Retinal pigment epithelial cell (primary cell): ENCODE data around the gene NRP1.

Experiments used
- DNase-seq: peaks from one replicate; pipeline ENCODE4 v3.0.0-alpha.2; 2010; ENCODE audit warnings: low read depth
- H3K4me3 ChIP-seq: 2 replicates; pipeline ENCODE4 v1.5.1; 2011; ENCODE audit warnings: mild to moderate bottlenecking, low read length, control low read depth, moderate library complexity
- TF ChIP-seq, protein P1 (sequence below): conservative IDR thresholded peaks from 2 replicates; pipeline ENCODE4 v1.5.1; 2011; ENCODE audit warnings: low read depth, low read length, control low read depth, inconsistent platforms

Gene NRP1

DNA sequence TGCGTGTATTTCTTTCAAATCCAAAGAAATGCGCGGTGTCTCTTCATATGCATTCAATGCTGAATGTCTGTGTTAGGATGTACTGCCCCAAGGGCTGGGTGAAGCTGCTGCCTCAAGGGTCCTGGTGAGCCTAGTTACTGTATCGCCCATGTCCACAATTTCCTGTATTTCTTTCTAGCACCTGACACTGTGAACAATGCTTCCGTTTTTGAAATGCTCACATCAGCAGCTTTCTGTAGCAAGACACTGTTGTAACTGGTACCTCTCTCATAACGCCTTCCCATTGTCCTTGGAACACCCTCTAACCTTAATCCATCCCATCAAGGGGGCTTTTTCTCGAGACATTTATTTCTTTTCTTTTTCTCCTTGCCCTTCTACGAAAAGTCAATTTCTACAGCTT is 25.1 kb downstream of the NRP1 start:
- no peak for DNase-seq
- TF ChIP-seq, protein P1, sequence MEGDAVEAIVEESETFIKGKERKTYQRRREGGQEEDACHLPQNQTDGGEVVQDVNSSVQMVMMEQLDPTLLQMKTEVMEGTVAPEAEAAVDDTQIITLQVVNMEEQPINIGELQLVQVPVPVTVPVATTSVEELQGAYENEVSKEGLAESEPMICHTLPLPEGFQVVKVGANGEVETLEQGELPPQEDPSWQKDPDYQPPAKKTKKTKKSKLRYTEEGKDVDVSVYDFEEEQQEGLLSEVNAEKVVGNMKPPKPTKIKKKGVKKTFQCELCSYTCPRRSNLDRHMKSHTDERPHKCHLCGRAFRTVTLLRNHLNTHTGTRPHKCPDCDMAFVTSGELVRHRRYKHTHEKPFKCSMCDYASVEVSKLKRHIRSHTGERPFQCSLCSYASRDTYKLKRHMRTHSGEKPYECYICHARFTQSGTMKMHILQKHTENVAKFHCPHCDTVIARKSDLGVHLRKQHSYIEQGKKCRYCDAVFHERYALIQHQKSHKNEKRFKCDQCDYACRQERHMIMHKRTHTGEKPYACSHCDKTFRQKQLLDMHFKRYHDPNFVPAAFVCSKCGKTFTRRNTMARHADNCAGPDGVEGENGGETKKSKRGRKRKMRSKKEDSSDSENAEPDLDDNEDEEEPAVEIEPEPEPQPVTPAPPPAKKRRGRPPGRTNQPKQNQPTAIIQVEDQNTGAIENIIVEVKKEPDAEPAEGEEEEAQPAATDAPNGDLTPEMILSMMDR: no peak
- H3K4me3 ChIP-seq: no peak overlapping the region

DNA sequence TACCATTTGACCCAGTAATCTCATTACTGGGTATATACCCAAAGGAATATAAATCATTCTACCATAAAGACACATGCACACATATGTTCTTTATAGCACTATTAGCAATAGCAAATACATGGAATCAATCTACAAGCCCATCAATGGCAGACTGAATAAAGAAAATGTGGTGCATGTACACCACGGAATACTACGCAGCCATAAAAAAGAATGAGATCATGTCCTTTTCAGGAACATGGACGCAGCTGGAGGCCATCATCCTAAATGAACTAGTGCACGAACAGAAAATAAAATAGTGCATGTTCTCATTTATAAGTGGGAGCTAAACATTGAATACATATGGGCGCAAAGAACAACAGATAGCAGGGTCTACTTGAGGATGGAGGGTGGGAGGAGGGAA is 26.6 kb downstream of the NRP1 start:
- TF ChIP-seq, protein P1: no peak
- no peak overlapping the region for H3K4me3 ChIP-seq

DNA sequence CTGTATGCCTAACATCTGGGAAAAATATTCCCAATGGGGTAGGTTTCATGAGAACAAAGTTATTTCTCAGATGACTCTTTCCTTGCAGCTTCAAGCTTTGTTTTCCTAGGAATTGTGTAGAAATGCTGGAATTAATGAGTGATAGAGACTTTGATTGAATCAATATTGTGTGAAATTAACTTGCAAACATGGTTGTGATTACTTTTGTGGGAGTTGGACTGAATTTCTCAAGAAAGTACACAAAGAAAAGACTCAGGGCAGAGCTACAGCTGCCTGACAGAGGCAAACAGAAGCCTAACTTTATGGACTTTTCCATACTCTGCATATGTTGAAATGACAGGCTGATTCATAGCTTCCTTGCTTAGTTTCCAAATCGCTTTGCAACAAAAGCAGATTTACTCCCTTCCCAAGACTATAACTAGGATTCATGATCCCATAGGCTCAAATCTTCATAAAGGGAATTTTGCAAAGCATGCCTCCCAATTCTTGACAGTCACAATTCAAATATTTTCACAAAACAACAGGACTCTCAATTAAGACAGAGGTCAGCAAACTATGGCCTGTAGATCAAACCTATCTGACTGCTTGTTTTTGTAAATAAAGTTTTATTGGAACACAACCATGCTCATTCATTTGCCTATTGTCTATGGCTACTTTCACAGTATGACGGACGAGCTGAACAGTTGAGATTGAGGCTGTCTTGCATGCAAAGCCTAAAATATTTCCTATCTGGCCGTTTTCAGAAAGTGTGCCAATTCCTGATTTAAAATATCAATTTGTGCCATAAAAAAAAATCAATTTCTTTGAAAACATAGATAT is 27.6 kb downstream of the NRP1 start:
- no peak overlapping the region for H3K4me3 ChIP-seq
- TF ChIP-seq, protein P1: no peak
- DNase-seq: no peak

More for the DNA sequence above, 26.6 kb downstream of the NRP1 start:
- no peak for DNase-seq

DNA sequence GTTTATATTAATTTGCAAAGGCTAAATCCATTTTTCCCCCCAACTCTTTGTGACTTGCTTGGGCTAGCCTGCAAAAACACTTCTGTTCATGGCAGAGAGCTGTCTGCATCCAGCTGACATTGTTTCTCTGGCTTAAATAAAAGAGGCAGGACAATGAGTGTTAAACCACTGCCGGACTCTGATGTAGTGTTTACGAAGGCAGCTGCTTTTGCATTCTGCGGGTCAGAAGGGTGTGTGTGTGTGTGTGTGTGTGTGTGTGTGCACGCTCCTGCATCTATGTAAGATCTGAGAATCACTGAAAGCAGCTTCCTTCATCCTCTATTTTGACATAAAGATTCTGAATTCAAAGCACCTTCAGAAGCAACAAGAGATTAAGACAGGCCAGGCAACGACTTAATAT is 28.3 kb downstream of the NRP1 start:
- TF ChIP-seq, protein P1: no peak
- no peak for DNase-seq
- H3K4me3 ChIP-seq: no peak overlapping the region

DNA sequence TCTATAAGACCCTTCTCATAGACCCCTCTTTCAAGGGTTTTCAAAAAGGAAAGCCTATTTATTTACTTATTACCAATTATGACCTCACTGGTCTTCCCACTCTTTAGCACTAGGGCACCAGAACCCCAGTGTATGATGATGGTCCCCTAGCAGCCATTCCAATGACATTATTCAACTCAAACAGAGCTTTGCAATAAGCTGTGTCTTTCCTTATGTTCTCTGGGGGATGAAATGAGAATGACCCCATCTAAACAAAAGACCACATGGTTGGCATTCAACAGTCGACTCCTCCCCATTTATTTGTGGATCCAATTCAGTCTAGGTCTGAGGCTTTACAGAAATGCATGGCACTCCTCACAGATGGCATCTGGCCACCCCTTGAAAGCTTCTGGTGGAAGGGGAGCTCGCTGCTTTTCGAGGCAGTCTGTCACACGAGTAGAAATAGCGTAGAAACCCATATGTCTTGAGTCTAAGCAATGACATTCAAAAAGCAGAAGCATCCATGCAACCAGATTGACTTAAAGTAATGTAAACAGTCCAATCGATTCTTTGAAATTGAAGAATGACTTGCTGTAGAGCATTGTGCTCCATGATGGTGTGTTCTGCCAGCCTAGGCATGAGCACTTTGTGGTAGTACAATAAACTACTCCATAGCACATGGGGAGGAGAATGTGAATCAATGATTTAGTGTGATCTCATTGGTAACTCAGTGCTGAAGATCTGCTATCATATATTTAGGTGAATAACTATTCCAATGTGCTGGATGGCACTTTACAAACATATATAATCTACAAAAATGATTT is 29.8 kb downstream of the NRP1 start:
- no peak overlapping the region for H3K4me3 ChIP-seq
- TF ChIP-seq, protein P1: no peak
- DNase-seq: no peak

DNA sequence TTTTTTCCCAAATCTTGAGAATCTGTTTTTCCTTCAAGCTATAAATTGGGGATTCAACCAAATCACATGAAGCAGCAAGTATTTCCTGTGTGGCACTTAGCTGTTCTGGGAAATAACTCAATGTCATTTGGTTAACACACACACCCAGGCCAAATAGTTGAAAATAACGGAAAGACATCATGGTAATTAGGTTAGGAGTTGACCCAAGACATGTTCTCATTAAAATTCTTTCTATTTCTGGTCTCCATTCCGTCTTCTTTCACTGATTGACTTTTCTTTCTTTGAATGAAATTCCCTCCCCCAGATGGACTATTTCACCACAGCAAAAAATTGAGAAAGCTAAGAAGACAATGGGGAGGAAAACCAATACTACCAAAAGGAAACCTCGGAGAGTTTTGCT is 30.5 kb downstream of the NRP1 start:
- H3K4me3 ChIP-seq: no peak overlapping the region
- DNase-seq: no peak
- TF ChIP-seq, protein P1: no peak
